ENCODE measurements around the gene SLC1A1. TPM values are rescaled to one million over a fixed set of nuclear protein-coding genes. Genes with fewer than 3 reads are reported as not detected.

SLC1A1 gene
- total and polyA plus RNA-seq, 2 experiments from 2014 or later = 34.6 to 47.6 TPM

DNA sequence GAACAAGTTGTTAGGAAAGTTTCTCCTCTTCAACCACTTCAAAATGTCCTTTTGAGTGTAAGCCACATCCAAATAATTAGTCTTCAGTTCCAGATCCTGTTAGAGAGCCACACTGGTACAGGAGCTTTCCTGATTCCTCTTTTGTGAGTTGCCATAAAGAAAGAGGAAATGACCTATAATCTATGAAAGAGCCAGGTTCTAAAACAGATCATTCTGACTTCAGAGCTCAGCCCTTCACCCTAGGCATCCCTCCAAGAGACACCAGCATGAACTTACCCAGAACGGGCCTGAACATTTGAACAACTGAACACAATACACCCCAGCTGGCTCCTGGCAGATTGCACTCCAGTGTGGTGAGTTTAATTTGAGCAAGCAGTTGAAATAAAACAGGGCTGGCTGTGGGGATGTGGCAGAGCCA lies 25.7 kb downstream of the SLC1A1 start:
- Histone ChIP-seq H3F3A (ENCODE audit: insufficient read depth) (peaks cover 26% of the 10 kb centered on the region), H3K36me3 (ENCODE audit: low read depth) (no peaks in the 10 kb centered on the region), H3K27me3 (replicated peaks; ENCODE audit: insufficient read depth) (no peaks in the 10 kb centered on the region), H3K79me2 (ENCODE audit: insufficient read depth) (peaks cover 65% of the 10 kb centered on the region), H3K4me1 (ENCODE audit: insufficient read depth) (peaks cover 23% of the 10 kb centered on the region), H2AFZ (peak overlapping the region; percentile 31; the same call in 1 of the 2 replicates), H3K4me3 (no peak overlapping the region), H3K4me2 (ENCODE audit: unreplicated experiment) (no peak overlapping the region), H3K9me3 (ENCODE audit: low read depth) (no peaks in the 10 kb centered on the region), H3K27ac (peak overlapping the region; percentile 53), H3K9me2 (ENCODE audit: insufficient read depth) (no peaks in the 10 kb centered on the region), H3K9ac (0 out of 2 replicates have a peak overlapping the region, but pooled peaks have one; percentile 21), H4K20me1 (ENCODE audit: insufficient read depth) (no peaks in the 10 kb centered on the region)
- WGBS, 2 experiments (ENCODE audit: low coverage in 1 of 2, low lambda C conversion rate in 2 of 2, missing lambda C conversion rate in 2 of 2) = 3 to 19% methylated on average over 1 of the region's 1 CpG
- in situ Hi-C loops (cut with MboI) = no loop called here
- TF ChIP-seq EZH2phosphoT487 (IDR thresholded peaks at IDR 0.05; ENCODE audit: insufficient read depth, low read depth) (no peak), EZH2 (IDR thresholded peaks at IDR 0.05; ENCODE audit: insufficient read depth, poor library complexity, severe bottlenecking) (no peak)
- DNase-seq = peak; percentile 70

DNA sequence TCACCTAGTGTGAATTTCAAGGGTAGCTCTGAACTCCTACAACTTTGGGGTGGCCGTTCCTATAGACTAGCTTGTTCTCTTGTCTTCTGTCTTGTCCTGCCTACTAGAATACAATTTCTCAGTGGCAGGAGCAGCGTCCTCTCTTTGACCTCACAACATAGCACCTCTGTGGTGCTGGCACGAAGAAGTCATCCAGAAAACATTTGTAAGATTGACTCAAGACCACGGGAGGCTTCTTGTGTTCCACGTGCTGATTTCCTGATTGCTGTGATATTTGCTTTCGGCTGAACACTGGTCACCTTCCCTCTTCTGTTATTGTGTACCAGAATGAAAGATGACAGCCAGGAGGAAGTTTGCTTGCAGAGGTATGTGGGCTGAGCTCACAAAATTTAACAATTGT lies 27.0 kb downstream of the SLC1A1 start:
- WGBS, 2 experiments (ENCODE audit: low coverage in 1 of 2, low lambda C conversion rate in 2 of 2, missing lambda C conversion rate in 2 of 2) = 63 to 64% methylated on average over 6 of the region's 6 CpGs
- no peaks in the 10 kb centered on the region for H3K27me3 ChIP-seq (replicated peaks; ENCODE audit: insufficient read depth)

DNA sequence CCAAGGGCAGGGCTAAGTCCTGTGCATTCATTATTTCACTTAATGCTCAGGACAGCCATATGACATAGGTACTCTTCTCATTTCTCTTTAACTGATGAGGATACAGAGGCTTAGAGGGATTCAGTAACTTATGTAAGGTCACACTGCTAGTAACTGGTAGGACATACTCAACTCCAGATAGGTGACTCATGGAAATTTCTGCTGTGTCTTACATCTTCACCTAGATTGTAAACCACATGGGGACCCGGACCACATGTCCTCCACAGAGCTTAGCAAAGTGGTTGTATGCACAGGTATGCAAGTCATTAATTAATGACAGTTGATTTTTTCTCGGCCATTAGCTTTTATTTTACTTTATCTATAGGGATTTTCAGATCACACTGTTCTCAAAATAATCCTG lies 29.3 kb downstream of the SLC1A1 start:
- Histone ChIP-seq H2AFZ (no peak overlapping the region), H3K27me3 (replicated peaks; ENCODE audit: insufficient read depth) (no peaks in the 10 kb centered on the region), H3K27ac (no peak overlapping the region), H3K9me3 (ENCODE audit: low read depth) (no peaks in the 10 kb centered on the region), H4K20me1 (ENCODE audit: insufficient read depth) (no peaks in the 10 kb centered on the region), H3K36me3 (ENCODE audit: low read depth) (no peaks in the 10 kb centered on the region), H3K79me2 (ENCODE audit: insufficient read depth) (peaks cover 54% of the 10 kb centered on the region), H3K4me3 (no peak overlapping the region), H3K9me2 (ENCODE audit: insufficient read depth) (no peaks in the 10 kb centered on the region; the same call in 1 of the 2 replicates), H3K4me2 (ENCODE audit: unreplicated experiment) (no peak overlapping the region), H3K4me1 (ENCODE audit: insufficient read depth) (peaks cover 23% of the 10 kb centered on the region), H3F3A (ENCODE audit: insufficient read depth) (peaks cover 26% of the 10 kb centered on the region), H3K9ac (no peak overlapping the region)
- 88 to 93% methylated on average over 2 of the region's 2 CpGs for WGBS, 2 experiments (ENCODE audit: low coverage in 1 of 2, low lambda C conversion rate in 2 of 2, missing lambda C conversion rate in 2 of 2)
- TF ChIP-seq EZH2phosphoT487 (IDR thresholded peaks at IDR 0.05; ENCODE audit: insufficient read depth, low read depth) (no peak), EZH2 (IDR thresholded peaks at IDR 0.05; ENCODE audit: insufficient read depth, poor library complexity, severe bottlenecking) (no peak)
- DNase-seq = peak; percentile 52
- in situ Hi-C loops (cut with MboI) = no loop called here

More for the DNA sequence above, 27.0 kb downstream of the SLC1A1 start:
- H4K20me1 ChIP-seq (ENCODE audit: insufficient read depth) = no peaks in the 10 kb centered on the region
- H3K9me2 ChIP-seq (ENCODE audit: insufficient read depth) = no peaks in the 10 kb centered on the region
- H3K9ac ChIP-seq = no peak overlapping the region
- no peaks in the 10 kb centered on the region for H3K36me3 ChIP-seq (ENCODE audit: low read depth)
- H3F3A ChIP-seq (ENCODE audit: insufficient read depth) = peaks cover 26% of the 10 kb centered on the region
- peak; percentile 61 for DNase-seq
- H3K4me3 ChIP-seq = no peak overlapping the region
- peaks cover 56% of the 10 kb centered on the region for H3K79me2 ChIP-seq (ENCODE audit: insufficient read depth)
- TF ChIP-seq EZH2phosphoT487 (IDR thresholded peaks at IDR 0.05; ENCODE audit: insufficient read depth, low read depth) (no peak), EZH2 (IDR thresholded peaks at IDR 0.05; ENCODE audit: insufficient read depth, poor library complexity, severe bottlenecking) (no peak)
- peaks cover 23% of the 10 kb centered on the region for H3K4me1 ChIP-seq (ENCODE audit: insufficient read depth)
- in situ Hi-C loops (cut with MboI) = no loop called here
- H3K27ac ChIP-seq = peak overlapping the region; percentile 53
- peak overlapping the region; percentile 34 for H3K4me2 ChIP-seq (ENCODE audit: unreplicated experiment)
- H2AFZ ChIP-seq = no peak overlapping the region
- no peaks in the 10 kb centered on the region for H3K9me3 ChIP-seq (ENCODE audit: low read depth)

DNA sequence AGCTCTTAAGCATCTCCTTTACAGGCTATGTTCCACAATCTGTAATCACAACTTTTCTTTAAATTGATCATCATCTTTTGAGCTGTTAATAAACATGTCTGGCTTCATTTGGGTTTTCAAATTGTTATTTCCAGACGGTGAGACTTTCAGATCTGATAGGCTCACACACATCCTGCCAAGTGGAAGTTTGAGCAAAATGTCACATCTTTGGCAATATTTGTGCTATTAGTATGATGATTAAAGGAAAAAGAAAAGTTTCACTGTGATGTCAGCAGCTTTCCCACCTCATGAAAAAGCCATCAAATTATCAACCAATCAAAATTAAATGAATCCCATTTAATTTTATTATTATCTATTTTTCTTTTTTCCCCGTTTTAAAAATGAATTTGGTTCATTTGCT lies 29.8 kb downstream of the SLC1A1 start:
- Histone ChIP-seq H3K4me2 (ENCODE audit: unreplicated experiment) (no peak overlapping the region), H3K27me3 (replicated peaks; ENCODE audit: insufficient read depth) (no peaks in the 10 kb centered on the region), H3K27ac (no peak overlapping the region), H3K79me2 (ENCODE audit: insufficient read depth) (peaks cover 49% of the 10 kb centered on the region), H3F3A (ENCODE audit: insufficient read depth) (peaks cover 26% of the 10 kb centered on the region), H4K20me1 (ENCODE audit: insufficient read depth) (no peaks in the 10 kb centered on the region), H3K9me2 (ENCODE audit: insufficient read depth) (no peaks in the 10 kb centered on the region; the same call in 1 of the 2 replicates), H3K4me1 (ENCODE audit: insufficient read depth) (peaks cover 23% of the 10 kb centered on the region), H3K9ac (no peak overlapping the region), H3K9me3 (ENCODE audit: low read depth) (no peaks in the 10 kb centered on the region), H3K4me3 (no peak overlapping the region), H3K36me3 (ENCODE audit: low read depth) (no peaks in the 10 kb centered on the region), H2AFZ (no peak overlapping the region)
- TF ChIP-seq EZH2 (IDR thresholded peaks at IDR 0.05; ENCODE audit: insufficient read depth, poor library complexity, severe bottlenecking) (no peak), EZH2phosphoT487 (IDR thresholded peaks at IDR 0.05; ENCODE audit: insufficient read depth, low read depth) (no peak)
- WGBS, 2 experiments (ENCODE audit: low coverage in 1 of 2, low lambda C conversion rate in 2 of 2, missing lambda C conversion rate in 2 of 2) = 46 to 51% methylated on average over 2 of the region's 2 CpGs
- DNase-seq = no peak
- in situ Hi-C loops (cut with MboI) = no loop called here

Measured in GM23248 (cell line).